Subcutaneous adipose tissue (tissue), 4 donors: Measurements from ENCODE around the gene LATS1. TPM values are rescaled to one million over a fixed set of nuclear protein-coding genes. Genes with fewer than 3 reads are reported as not detected.

Experiments used
- CTCF ChIP-seq: fragments of 450-650 bp; IDR thresholded peaks from one replicate; pipeline ENCODE4 v1.5.1; 2016; ENCODE audit warnings: low read depth, mild to moderate bottlenecking, control low read depth, antibody characterized with exemption, moderate library complexity
- small RNA-seq: library from RNA; depleted of rRNA; stranded (forward); fragments of <200 nt; gene quantifications from one replicate; pipeline ENCODE3, GENCODE V24; 2016
- total RNA-seq, 4 donors: library from RNA; depleted of rRNA; stranded (reverse); fragments of >200 nt; gene quantifications; one replicate each; pipeline ENCODE4 v1.1.0, GENCODE V29; 2016

Gene LATS1
- total RNA-seq, 4 donors from 2014 or later, result 21.4 to 39.6 (median 23.1) TPM

GRCh38 chr6:149636124-149636523, 81.8 kb downstream of the LATS1 start:
- no peak for TF ChIP-seq CTCF

GRCh38 chr6:149634315-149634714, 83.6 kb downstream of the LATS1 start:
- no peak for TF ChIP-seq CTCF

- TF ChIP-seq CTCF, result no peak
Measured at GRCh38 chr6:149628875-149629510, 88.9 kb downstream of the LATS1 start.

GRCh38 chr6:149627672-149628071, 90.2 kb downstream of the LATS1 start:
- no peak for TF ChIP-seq CTCF

GRCh38 chr6:149615805-149616204, 102.1 kb downstream of the LATS1 start:
- TF ChIP-seq CTCF, result no peak

GRCh38 chr6:149614337-149614736, 103.6 kb downstream of the LATS1 start:
- no peak for TF ChIP-seq CTCF

GRCh38 chr6:149608381-149608982, 109.4 kb downstream of the LATS1 start:
- TF ChIP-seq CTCF, result no peak

Small RNAs within 50 kb of the gene (small RNA-seq; reads per million reads assigned to genes)
- 0.49 reads per million for gene RF00019

Other genes starting within 250 kb of the LATS1 start
- 10 to 100 TPM in 1 of 4 donors, 1 to 10 TPM in 3; 1.8 to 11.2 (median 4.8) TPM for gene ZC3H12D, start 233.1 kb downstream of the LATS1 start, total RNA-seq
- 10 to 100 TPM; 21.3 to 38.3 (median 31.4) TPM for gene PPIL4, start 172.1 kb downstream of the LATS1 start, total RNA-seq
- 10 to 100 TPM; 50.7 to 75.5 (median 58.6) TPM for gene GINM1, start 151.7 kb downstream of the LATS1 start, total RNA-seq
- gene KATNA1, start 69.4 kb downstream of the LATS1 start, total RNA-seq, result 10 to 100 TPM; 15.3 to 25.4 (median 18.9) TPM
- 10 to 100 TPM; 13.4 to 37.7 (median 27.9) TPM for gene NUP43, start 28.4 kb upstream of the LATS1 start, total RNA-seq
- gene PCMT1, start 31.6 kb upstream of the LATS1 start, total RNA-seq, result 100 to 1,000 TPM in 2 of 4 donors, 10 to 100 TPM in 2; 76.1 to 128 (median 101) TPM
- gene LRP11, start 146.3 kb upstream of the LATS1 start, total RNA-seq, result 10 to 100 TPM; 18.7 to 55.4 (median 33.8) TPM
- under 1 TPM in 1 of 4 donors, not detected in 3; 0.94 TPM for gene RAET1E, start 180.0 kb upstream of the LATS1 start, total RNA-seq
- under 1 TPM in 1 of 4 donors, not detected in 3; 0.82 TPM for gene RAET1G, start 205.0 kb upstream of the LATS1 start, total RNA-seq
- gene ULBP2, start 223.9 kb upstream of the LATS1 start, total RNA-seq, result 1 to 10 TPM in 1 of 4 donors, under 1 TPM in 3; 0.34 to 4.1 (median 0.60) TPM
- gene ULBP1, start 245.8 kb upstream of the LATS1 start, total RNA-seq, result under 1 TPM in 1 of 4 donors, not detected in 3; 0.34 TPM